Mammary epithelial cell (primary cell): ENCODE results near the gene SLC7A1.

ENCODE experiments used
- EZH2 ChIP-seq: IDR thresholded peaks from 2 replicates; pipeline ENCODE4 v1.6.1; 2012; ENCODE audit warnings: low read length, inconsistent platforms, borderline replicate concordance
- TF ChIP-seq, protein P1 (sequence below), 2 donors: IDR thresholded peaks in 1 of 2; conservative IDR thresholded peaks in 1 of 2; 2 replicates each; pipeline ENCODE4 v1.5.1; 2011 to 2012; ENCODE audit warnings: inconsistent platforms in 2 of 2, low read length in 2 of 2, mild to moderate bottlenecking in 2 of 2, control low read depth in 1 of 2, low read depth in 1 of 2; ENCODE audit not compliant: insufficient read depth in 1 of 2; ENCODE audit errors: extremely low read depth in 1 of 2

DNA sequence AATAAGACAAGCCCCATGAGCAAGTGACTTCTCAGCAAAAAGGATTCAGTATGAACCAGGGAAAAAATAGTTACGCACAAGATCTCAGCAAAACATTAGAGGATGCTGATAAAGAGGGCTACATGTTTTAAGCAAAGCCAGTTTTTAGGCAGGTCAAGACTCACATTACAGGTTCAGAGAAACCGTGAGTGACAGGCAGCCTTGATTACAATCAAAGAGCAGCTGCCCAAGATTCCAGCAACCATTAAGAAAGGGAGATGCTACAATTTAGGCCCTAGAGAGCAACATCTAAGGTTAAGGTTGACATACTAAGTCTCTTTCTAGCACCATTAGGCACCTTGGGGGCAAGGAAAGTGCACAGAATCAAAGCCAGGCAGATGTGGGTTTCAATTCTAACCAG is 2.8 kb upstream of the SLC7A1 start:
- TF ChIP-seq, protein P1, sequence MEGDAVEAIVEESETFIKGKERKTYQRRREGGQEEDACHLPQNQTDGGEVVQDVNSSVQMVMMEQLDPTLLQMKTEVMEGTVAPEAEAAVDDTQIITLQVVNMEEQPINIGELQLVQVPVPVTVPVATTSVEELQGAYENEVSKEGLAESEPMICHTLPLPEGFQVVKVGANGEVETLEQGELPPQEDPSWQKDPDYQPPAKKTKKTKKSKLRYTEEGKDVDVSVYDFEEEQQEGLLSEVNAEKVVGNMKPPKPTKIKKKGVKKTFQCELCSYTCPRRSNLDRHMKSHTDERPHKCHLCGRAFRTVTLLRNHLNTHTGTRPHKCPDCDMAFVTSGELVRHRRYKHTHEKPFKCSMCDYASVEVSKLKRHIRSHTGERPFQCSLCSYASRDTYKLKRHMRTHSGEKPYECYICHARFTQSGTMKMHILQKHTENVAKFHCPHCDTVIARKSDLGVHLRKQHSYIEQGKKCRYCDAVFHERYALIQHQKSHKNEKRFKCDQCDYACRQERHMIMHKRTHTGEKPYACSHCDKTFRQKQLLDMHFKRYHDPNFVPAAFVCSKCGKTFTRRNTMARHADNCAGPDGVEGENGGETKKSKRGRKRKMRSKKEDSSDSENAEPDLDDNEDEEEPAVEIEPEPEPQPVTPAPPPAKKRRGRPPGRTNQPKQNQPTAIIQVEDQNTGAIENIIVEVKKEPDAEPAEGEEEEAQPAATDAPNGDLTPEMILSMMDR (conservative IDR thresholded peaks at IDR 0.05 in 1 of 2, IDR thresholded peaks at IDR 0.05 in 1 of 2; ENCODE audit: extremely low read depth in 1 of 2, insufficient read depth in 1 of 2, low read depth in 1 of 2, low read length in 2 of 2), result no peak
- TF ChIP-seq EZH2, result no peak
